Measurements from ENCODE around the gene SMIM29.
A peak's percentile ranks its signal among the peaks of the same experiment; 100 is the strongest.
"Not testable (repeated sequence)": the region's sequence is repeated elsewhere in the genome, so short reads cannot be mapped to it uniquely, and the experiment has no call there.

Gene SMIM29

DNA sequence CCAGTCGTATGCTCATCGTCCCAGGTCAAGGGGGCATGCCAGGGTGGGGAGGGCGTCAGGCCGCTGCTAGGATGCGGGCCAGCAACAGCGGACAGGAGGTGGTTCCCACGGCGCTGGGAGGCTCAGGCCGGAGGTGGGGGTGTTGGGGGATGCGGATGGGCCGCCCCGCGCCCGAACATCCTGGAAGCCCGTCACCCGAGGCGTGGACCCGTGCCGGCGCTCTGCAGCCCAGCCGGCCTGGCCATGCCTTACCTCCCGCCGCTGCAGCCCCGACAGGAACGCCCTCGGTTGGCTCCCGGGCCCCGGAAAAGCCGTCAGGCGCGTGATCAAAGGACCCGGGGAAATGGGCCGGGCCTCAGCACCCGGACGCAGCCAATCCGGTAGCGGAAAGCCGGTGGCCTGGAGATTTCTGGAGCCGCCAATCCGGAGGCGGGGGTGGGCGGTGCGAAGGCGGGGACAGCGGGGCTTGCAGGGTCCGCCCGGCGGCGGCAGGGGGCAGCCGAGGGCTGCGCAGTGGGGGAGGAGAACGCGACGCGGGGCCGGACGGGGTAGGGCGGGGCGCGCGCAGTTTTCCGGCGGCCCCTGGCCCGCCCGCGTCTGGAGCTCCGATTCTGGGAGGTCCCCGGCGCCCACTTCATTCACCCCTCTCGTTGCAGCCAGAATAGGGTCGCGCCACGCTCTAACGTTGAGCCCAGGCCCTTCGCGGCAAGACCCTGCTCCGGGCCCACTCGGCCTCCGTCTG is at the start of gene SMIM29:
TSS of gene SMIM29 (minus strand) at position 280 of the 742 bp plus-strand sequence. CDS start 1,215 bp downstream, outside the sequence.
- DNase-seq: peak; percentile 88

DNA sequence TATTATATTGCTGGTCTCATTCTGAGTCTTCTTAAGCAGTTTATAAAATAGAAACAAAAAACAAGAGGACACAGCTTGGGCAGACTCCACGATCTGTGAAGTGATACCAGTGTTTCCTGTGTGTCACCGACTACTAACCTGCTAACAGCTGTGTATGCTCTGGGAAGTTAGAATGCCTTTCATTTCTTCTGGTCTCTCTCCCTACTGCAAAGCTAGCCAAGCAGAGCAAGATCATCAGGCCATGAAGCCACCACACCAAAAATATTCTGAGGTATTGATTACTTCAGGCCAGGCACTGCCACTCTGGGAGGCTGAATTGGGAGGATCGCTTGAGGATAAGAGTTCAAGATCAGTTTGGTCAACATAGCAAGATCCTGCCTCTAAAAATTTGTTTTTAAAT is 46.9 kb upstream of the SMIM29 start:
- no peak for DNase-seq

DNA sequence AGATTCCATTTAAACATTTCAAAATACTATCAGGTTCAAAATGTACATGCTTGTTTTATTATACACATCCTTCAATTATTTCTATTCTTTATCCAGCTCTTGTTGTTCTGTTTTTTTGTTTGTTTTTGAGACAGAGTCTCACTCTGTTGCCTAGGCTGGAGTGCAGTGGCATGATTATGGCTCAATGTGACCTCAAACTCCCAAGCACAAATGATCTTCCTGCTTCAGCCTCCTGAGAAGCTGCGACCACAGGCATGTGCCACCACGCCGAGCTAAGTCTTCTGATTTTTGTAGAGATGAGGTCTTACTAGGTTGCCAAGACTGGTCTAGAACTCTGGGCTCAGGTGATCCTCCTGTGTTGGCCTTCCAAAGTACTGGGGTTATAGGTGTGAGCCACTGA is 44.1 kb upstream of the SMIM29 start:
- DNase-seq: no peak

DNA sequence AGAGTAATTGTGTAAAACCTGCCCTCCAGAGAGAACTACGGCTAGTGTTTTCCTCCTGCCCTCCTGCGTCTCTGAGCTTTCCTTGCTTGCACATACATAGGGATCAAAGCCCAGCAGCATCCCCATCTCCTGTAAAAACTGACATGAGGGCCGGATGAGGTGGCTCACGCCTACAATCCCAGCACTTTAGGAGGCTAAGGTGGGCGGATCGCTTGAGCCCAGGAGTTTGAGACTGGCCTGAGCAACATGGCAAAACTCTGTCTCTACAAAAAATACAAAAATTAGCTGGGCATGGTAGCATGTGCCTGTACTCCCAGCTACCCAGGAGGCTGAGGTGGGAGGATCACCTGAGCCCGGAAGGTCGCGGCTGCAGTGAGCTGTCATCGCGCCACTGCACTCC is 40.3 kb upstream of the SMIM29 start:
- DNase-seq: no peak

DNA sequence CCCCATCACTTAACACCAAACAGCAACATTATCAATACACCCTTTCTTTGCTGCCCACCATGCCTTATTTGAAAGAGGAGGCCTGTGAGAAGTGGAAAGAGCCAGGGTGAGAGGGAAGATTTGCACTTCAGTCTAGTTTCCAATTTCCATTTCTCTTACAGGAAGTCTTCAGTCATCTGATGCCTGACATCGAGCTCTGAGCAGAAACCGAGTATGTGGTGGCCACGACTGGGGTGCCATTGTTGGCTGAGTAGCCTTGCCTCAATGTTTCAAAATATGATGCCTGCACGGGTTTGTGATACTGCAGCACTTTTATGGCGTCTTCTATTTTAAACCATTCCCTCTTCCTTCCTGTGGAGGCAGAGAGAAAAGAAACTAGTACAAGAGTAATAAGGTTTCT is 39.8 kb upstream of the SMIM29 start:
- DNase-seq: no peak

DNA sequence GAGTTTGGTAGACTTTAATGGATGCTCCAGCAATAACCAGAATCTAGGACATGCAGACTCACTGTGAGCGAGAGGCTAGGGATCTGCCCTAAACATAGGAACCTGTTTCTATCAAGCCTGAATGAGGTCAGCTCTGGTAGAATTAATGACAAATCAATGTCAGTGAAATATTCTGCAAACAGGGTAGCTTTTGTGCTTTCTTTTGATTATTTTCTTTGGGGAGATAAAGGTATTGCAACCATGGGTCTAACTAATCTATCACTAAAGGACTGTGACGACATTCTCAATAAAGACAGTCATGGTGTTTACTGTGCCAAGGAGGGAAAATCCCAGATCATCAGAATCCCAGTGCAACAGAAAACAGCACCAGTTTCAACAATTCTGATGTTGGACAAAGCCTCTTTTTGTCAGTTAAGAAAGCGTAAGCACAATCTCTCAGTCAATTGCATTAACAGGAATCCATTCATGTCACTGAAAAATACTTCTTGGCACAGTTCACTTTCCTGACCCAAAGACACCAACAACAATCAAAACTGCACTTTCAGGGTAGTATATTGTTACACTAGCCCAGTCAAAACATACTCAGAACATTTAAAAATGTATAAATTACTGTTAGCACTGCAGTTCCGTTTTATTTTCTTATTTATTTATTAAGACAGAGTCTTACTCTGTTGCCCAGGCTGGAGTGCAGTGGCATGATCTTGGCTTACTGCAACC is 36.8 kb upstream of the SMIM29 start:
- no peak for DNase-seq

DNA sequence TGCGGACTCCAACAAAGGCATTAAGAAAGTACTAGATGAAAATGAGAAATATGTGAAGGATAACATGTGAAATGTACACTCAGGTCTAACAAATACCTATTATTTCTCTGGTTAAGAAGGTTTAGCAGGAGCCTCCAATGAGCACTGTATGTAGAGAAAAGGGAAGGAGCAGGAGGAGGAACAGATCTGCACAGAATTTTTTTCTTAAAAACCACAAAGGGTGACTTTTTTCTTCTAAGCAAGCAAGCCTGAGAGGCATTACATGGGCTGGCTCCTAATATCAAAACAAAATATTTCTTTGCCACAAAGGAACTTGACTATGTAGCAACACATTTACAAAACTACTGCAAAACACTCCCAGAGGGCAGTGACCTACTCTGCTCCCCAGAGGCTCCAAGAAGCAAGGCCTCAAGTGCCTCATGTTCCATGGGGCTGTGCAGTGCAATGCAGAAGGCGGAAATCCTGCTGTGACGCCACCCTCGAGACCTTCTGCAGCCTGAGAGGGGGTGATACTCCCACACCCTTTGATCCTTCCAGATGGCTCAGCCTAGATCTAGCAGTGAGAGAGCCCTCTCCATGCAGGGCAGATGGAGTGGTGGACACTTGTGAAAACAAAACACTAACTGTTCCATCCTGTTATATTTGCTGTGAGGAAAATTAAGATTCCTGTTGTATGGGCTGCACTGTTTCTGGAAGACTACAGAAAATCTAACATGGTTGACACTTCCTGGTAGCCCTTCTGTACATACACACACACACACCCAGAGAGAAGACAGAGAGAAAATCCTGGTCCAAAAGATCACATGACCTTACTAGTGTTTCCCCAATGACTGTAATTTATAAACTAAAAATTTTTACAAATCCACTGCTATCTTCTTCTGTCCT is 36.0 kb upstream of the SMIM29 start:
- DNase-seq: no peak

DNA sequence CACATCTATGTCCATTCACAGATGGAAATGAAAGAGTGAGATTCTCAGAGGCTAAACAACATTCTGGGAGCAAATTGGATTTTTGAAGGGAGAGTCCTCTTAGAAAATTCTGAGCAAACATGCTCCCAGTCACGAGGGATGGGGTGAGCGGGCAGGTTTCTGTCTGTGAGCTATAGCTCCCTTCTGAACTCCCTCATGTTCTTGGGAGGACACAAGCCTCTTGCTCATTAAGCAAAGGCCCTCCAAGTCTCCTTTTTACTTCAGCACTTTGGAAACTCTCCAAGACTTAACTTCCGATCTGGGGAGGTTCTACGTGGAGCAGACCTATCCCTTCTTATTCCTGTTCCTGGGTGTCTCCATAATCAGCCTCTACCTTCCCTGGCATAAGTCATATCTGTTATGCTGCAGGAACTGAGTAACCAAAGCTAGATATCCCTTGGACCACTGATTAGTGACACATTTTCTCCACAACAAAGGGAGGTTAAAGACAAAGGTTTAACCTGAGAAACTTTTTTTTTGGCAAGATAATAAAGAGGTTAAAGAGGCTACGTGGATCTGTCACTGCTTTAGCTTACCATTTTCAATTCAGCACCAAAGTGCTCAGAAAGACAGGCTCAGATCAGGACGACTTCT is 33.0 kb upstream of the SMIM29 start:
- no peak for DNase-seq

DNA sequence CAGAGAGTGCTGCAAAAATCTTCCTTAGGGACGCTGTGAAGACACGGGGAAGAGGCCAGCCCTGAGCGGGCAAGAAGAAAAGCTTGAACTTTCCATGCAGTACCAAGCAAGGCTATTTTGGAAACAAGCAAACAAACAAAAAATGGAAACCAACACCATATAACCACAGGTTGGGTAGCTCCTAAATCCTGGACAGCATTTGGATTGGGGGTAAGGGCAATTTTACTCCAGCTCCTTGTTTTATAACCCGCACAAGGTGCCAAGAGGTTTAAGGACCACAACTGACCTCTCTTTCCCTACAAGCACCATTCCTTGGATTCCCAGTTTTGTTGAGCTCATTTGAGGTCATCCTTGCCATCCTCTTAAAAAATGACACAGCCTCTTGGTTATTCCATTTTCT is 31.4 kb upstream of the SMIM29 start:
- no peak for DNase-seq

DNA sequence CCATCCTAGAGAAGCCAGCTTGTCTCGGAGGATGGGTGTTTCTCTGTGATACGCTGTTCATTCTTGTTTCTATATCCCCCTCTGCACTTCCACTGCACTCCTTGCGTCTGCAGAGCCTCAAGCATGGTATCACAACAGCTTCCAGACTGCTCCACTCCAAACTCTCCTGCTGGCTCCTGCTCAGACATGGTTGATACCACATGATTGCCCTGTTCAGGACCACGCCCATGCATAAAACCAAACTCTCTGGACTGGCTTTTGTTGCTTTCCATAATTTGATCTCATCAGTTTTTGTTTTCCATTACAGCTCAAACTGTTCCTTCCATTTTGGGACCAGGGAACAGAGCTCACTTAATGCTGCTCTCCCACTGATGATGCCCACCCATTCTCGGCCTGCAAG is 30.0 kb upstream of the SMIM29 start:
- no peak for DNase-seq

DNA sequence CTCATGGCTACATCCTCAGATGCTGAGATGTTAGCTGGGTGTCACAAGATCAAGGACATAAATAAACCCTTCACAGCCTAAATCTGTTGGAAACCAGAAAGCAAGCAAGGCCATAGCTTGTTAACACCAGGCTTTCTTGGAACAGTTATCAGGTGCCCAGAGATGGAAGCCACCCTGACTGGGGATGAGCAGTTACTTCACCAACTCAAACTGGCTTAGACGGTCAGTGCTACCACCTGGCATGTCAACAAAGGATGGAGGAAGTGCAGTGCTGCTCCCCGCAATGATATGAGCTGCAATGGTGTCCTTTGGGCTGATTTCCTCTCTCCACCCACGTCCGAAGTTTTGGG is 28.9 kb upstream of the SMIM29 start:
- DNase-seq: no peak

DNA sequence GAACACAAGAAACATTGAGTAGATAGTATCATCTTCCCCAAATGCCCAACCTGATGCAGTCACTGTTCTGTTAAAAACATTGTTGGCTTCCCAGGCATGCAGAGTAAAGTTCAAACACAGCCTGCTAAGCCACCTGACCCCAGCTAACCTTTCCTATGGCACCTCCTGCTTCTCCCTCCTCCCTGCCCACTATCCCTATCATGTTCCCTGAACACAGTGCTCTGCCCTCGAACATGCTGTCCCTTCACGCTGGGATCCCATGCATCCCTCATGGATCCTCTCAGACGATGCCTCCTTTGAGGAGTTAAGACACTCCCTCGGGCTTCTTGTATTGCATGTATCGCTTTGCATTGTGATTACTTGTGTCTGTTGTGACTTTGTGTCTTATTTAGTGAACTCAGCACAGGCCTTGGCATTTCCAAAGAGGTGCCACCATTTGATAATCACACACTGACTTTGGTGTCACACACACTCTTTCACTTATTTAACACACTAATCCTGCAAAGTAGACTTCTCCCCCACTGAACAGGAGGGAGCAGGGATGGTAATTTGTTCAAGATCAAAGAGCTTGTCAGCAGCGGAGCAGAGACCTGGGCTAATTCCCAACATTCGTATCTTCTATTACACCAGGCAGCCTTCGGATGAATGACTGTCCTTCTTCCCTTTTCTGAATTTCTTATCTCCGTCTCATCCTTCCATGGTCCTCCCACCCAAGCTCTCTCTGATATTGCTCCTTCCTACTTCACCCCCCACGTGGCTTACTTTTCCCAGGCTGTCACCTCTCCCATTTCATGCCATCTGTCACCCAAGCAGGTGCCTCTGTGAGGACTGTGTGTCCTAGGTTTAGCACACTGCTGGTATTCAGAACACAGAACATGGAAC is 28.3 kb upstream of the SMIM29 start:
- DNase-seq: no peak

DNA sequence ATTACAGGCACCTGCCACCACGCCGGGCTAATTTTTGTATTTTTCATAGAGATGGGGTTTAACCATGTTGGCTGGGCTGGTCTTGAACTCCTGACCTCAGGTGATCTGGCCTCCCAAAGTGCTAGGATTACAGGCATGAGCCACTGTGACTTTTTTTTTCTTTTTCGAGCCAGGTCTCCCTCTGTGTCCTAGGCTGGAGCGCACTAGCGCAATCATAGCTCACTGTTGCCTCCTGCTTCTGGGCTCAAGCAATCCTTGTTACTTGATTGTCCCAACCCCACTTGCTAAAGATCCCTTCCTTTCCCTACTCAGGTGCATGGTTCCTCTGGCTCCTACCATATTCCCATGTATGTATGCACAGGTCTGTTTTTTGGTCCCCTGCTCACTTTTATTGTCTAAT is 27.4 kb upstream of the SMIM29 start:
- DNase-seq: no peak

DNA sequence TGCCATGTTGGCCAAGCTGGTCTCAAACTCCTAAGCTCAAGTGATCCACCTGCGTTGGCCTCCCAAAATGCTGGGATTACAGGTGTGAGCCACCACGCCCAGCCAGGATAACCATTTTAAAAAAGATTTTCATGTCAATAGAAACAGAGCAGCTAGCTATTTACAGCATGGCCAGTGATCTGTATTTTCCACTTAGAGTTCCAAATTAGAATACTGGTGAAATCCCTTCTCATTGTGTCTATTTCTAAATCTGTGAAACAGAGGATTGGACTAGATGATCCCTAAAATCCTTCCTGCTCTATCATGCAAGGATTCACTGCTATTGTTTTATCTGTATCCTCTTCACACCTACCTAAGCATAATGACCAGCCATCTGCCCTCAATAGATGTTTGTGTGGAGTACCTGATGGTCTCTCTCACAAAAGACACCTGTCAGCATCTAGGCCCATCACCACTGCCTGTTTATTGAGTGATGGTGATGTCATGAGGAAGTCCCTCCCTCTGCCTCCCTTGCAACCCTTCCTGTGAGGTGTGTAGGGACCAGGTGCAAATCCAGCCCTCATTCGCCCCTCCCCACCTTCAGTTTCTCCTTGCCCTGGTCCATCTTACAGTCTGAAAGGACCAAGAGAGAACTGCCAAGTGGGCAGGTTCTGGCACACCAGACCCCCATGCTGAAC is 26.5 kb upstream of the SMIM29 start:
- no peak for DNase-seq

DNA sequence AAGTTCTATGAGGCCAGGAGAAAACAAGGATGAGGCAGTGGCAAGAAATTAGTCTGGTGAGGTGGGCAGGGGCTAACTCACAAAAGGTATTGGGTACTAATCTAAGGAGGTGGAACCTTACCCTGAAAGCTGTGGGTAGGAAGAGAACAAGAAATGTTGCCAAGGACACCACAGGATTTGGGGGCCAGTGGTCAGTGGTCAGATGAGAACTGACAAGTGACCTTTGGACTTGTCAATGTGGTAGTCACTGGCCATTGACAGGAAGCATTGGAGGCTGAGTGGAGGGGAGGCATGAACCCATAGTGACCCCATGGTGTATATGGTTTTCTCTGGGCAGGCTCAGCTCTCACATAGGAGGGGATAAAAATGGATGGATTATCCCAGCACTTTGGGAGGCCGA is 25.3 kb upstream of the SMIM29 start:
- DNase-seq: no peak

DNA sequence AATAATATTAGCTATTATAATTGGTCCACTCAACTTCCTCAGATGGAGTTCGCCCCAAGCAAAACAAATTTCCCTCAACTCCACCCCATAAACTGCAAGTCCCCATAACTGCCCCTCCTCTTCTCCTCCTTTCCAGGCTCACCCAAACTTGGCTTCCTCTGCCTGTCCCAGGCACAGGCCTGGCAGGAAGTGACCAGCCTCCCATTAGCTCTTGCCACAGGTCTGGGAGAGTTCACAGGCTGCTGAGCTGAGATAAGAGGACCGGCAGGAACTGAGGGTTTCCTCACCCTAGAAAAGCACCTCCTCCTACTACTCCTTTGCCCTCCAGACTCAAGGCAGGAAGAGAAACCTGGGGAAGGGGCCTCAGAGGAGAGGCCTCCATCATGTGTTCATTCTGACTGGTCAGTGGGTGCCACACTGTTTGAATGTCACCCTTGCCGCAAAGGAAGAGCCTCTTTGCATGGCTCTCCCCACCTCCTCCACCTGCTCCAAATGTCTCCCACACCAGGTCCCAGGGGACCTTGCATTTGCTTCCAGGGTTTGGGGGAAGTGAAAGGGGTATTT is 24.5 kb upstream of the SMIM29 start:
- no peak for DNase-seq

DNA sequence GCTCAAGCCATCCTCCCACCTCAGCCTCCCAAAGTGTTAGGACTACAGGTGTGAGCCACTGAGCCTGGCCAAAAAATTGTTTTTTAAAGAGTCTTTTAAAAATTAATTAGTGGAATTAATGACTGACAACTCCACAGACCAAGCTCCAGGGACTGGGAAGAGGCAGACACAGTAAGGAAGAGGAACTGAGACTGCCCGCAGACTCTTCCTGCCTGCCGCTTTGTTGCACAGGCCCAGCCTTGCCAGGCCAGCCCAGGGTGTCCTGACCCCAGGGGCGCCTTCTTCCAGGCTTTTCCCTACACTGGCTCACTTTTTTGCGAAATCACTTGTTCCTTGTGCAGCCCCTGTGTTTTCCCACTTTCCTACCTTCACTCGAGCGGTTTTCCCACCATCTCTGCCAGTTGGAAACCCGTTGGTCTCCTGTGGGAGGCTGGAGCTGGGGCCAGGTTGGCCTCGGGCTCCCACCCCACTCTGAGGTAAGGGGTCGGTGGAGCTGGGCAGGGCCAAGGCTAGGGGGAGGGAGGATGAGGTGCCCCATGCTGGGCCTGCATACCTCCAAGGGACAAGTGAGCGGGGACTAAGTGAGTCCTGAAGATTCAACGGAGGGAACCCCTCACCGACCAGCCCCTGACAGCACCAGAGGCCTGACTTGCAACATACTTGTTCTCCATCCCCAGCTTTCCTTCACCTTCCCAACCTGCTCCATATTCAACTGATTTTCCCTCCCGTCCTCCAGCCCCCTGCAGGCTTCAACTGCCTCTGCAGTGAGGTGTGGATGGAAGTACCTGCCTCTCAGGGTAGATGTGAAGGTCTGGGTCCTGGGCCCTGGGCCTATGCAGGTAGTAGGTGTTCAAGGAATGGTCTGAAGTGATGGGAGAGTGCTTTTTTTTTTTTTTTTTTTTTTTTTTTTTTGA is 23.5 kb upstream of the SMIM29 start:
- no peak for DNase-seq

DNA sequence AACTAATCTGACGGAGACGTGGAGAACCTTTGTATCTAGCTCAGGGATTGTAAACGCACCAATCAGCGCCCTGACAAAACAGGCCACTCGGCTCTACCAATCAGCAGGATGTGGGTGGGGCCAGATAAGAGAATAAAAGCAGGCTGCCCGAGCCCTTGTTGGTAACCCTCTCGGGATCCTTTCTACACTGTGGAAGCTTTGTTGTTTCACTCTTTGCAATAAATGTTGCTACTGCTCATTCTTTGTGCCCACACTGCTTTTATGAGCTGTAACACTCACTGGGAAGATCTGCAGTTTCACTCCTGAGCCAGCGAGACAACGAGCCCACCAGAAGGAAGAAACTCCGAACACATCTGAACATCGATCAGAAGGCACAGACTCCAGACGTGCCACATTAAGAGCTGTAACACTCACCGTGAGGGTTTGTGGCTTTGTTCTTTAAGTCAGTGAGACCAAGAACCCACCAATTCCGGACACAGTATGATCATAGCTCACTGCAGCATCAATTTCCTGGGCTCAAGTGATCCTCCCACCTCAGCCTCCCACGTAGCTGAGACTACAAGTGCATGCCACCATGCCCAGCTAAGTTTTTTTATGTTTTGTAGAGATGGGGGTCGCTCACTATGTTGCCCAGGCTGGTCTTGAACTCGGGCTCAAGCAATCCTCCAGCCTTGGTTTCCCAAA is 21.0 kb upstream of the SMIM29 start:
- DNase-seq: not testable (repeated sequence)

DNA sequence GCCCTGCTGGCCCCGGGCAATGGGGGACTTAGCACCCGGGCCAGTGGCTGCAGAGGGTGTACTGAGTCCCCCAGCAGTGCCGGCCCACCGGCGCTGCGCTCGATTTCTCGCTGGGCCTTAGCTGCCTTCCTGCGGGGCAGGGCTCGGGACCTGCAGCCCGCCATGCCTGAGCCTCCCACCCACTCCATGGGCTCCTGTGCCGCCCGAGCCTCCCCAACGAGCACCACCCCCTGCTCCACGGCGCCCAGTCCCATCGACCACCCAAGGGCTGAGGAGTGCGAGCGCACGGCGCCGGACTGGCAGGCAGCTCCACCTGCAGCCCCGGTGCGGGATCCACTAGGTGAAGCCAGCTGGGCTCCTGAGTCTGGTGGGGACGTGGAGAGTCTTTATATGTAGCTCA is 20.3 kb upstream of the SMIM29 start:
- not testable (repeated sequence) for DNase-seq

DNA sequence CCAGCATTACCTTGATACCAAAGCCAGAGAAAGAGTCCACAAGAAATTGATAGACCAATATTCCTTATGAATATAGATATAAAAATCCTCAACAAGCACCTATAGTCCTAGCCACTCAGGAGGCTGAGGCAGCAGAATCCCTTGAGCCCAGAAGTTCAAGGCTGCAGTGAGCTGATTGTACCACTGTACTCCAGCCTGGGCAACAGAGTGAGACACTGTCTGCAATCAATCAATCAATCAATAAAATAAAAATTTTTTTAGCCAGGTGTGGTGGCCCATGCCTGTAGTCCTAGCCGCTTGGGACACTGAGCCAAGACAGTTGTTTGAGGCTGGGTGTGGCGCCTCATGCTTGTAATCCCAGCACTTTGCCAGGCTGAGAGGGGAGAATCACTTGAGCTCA is 18.9 kb upstream of the SMIM29 start:
- no peak for DNase-seq
